ENCODE measurements around the gene NCAPH2. TPM values are rescaled to one million over a fixed set of nuclear protein-coding genes. Genes with fewer than 3 reads are reported as not detected.

Gene NCAPH2
- total and polyA plus RNA-seq, 9 of the 15 experiments (the other 6 are each of a cell fraction or from before 2014, with no cell fraction given): 3.6 to 88.6 (median 32.4) TPM

- TF ChIP-seq, protein P1, sequence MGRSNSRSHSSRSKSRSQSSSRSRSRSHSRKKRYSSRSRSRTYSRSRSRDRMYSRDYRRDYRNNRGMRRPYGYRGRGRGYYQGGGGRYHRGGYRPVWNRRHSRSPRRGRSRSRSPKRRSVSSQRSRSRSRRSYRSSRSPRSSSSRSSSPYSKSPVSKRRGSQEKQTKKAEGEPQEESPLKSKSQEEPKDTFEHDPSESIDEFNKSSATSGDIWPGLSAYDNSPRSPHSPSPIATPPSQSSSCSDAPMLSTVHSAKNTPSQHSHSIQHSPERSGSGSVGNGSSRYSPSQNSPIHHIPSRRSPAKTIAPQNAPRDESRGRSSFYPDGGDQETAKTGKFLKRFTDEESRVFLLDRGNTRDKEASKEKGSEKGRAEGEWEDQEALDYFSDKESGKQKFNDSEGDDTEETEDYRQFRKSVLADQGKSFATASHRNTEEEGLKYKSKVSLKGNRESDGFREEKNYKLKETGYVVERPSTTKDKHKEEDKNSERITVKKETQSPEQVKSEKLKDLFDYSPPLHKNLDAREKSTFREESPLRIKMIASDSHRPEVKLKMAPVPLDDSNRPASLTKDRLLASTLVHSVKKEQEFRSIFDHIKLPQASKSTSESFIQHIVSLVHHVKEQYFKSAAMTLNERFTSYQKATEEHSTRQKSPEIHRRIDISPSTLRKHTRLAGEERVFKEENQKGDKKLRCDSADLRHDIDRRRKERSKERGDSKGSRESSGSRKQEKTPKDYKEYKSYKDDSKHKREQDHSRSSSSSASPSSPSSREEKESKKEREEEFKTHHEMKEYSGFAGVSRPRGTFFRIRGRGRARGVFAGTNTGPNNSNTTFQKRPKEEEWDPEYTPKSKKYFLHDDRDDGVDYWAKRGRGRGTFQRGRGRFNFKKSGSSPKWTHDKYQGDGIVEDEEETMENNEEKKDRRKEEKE (IDR thresholded peaks at IDR 0.05; ENCODE audit: borderline replicate concordance in 1 of 2, control insufficient read depth in 1 of 2, low read depth in 2 of 2, low read length in 1 of 2): no peak
- TF ChIP-seq JUNB (CRISPR knock-in tag; conservative IDR thresholded peaks at IDR 0.05): no peak
- no peak for TF ChIP-seq MYBL2 (IDR thresholded peaks at IDR 0.05; ENCODE audit: low read depth)
- TF ChIP-seq MYBL2 (CRISPR knock-in tag; IDR thresholded peaks at IDR 0.05; ENCODE audit: borderline replicate concordance): no peak
- no peak for TF ChIP-seq U2AF1 (optimal IDR thresholded peaks at IDR 0.05; ENCODE audit: low read depth, low read length)
- TF ChIP-seq ZNF24 (IDR thresholded peaks at IDR 0.05): no peak
- TF ChIP-seq E2F8 (IDR thresholded peaks at IDR 0.05; ENCODE audit: low read depth, partially characterized antibody): peak; percentile 29
- no peak for TF ChIP-seq ARID1B (IDR thresholded peaks at IDR 0.05)
- TF ChIP-seq ZNF280A (IDR thresholded peaks at IDR 0.05; ENCODE audit: low read depth, partially characterized antibody): no peak
- TF ChIP-seq POLR2H (tag; IDR thresholded peaks at IDR 0.05; ENCODE audit: low read depth): no peak
- no peak for TF ChIP-seq ILF3 (IDR thresholded peaks at IDR 0.05; ENCODE audit: borderline replicate concordance)
- no peak for TF ChIP-seq MTA2 (IDR thresholded peaks at IDR 0.05; ENCODE audit: low read depth)
- TF ChIP-seq MEIS2 (IDR thresholded peaks at IDR 0.05; ENCODE audit: partially characterized antibody): peak; percentile 25
- TF ChIP-seq ZBTB17 (CRISPR knock-in tag; IDR thresholded peaks at IDR 0.05): no peak
- TF ChIP-seq SIN3B (IDR thresholded peaks at IDR 0.05; ENCODE audit: low read depth): no peak
- no peak for TF ChIP-seq CGGBP1 (CRISPR knock-in tag; IDR thresholded peaks at IDR 0.05)
- TF ChIP-seq IFI16 (CRISPR knock-in tag; IDR thresholded peaks at IDR 0.05): no peak
- no peak for TF ChIP-seq ZNF134 (CRISPR knock-in tag; conservative IDR thresholded peaks at IDR 0.05)
These were observed 54.7 kb downstream of the NCAPH2 start, which contains the start of gene SYCE3 (continued) for GRCh38 chr22:50562523-50563412.
